Left lung (tissue), 10 donors: ENCODE measurements around the gene RBBP8NL. TPM values are rescaled to one million over a fixed set of nuclear protein-coding genes. Genes with fewer than 3 reads are reported as not detected.
A peak's percentile ranks its signal among the peaks of the same experiment; 100 is the strongest.

Experiments used
- ATAC-seq: fragments of 200-7000 bp; cut with Tn5 transposase; one replicate; pipeline ENCODE4 v1.9.1; 2020; ENCODE audit warnings: moderate library complexity
- DNase-seq, 4 donors: peaks; one replicate each; pipeline ENCODE4 v3.0.0-alpha.2; 2013 to 2020
- H3K27ac ChIP-seq, 2 donors: fragments of 200-600 bp; sonication (generic) in 1 of 2; one replicate each; pipeline versions ENCODE4 v1.5.0 to v1.8.0; 2020 to 2021
- H3K27me3 ChIP-seq, 2 donors: fragments of 200-600 bp; sonication (generic) in 1 of 2; one replicate each; pipeline versions ENCODE4 v1.5.0 to v1.8.0; 2020 to 2021
- H3K36me3 ChIP-seq, 2 donors: fragments of 200-600 bp; sonication (generic) in 1 of 2; one replicate each; pipeline versions ENCODE4 v1.5.0 to v1.8.0; 2020 to 2021
- H3K4me1 ChIP-seq, 2 donors: fragments of 200-600 bp; one replicate each; pipeline ENCODE4 v1.8.0; 2021
- H3K4me3 ChIP-seq, 2 donors: fragments of 200-600 bp; sonication (generic) in 1 of 2; one replicate each; pipeline versions ENCODE4 v1.5.0 to v1.8.0; 2020 to 2021; ENCODE audit warnings: mild to moderate bottlenecking in 1 of 2
- H3K9me3 ChIP-seq, 2 donors: fragments of 200-600 bp; sonication (generic) in 1 of 2; one replicate each; pipeline versions ENCODE4 v1.5.0 to v1.8.0; 2020 to 2021
- CTCF ChIP-seq, 2 donors: fragments of 200-600 bp; sonication (generic) in 1 of 2; IDR thresholded peaks; one replicate each; pipeline versions ENCODE4 v1.5.0 to v1.8.0; 2021; ENCODE audit warnings: antibody characterized with exemption in 2 of 2
- intact Hi-C, 2 donors: fragments of 100-400 bp; cut with DNase I; formaldehyde crosslinking; loops; one replicate each; pipeline versions ENCODE4 v1.11.2 to v1.14.2; 2022
- polyA plus RNA-seq, 6 donors: library from polyadenylated mRNA; unstranded; fragments of 120-200 nt; gene quantifications; one replicate each; pipeline ENCODE4 v1.2.1, GENCODE V29; 2013; ENCODE audit not compliant: insufficient read length in 6 of 6
- total RNA-seq, 2 donors: library from RNA; stranded (reverse); fragmentation: NEBNext Ultra II Directional; extraction: Animal tissue kit (Norgen Biotek cat#: 25700); gene quantifications; one replicate each; pipeline ENCODE4 v1.2.1, GENCODE V29; 2021
- donor health status: DM: no; HTN: yes; CAD: no.
- donor health status: DM: no; HTN: no; CAD: no.

The RBBP8NL gene
- total and polyA plus RNA-seq, 8 donors = 0.97 to 4.2 (median 3.4) TPM

DNA sequence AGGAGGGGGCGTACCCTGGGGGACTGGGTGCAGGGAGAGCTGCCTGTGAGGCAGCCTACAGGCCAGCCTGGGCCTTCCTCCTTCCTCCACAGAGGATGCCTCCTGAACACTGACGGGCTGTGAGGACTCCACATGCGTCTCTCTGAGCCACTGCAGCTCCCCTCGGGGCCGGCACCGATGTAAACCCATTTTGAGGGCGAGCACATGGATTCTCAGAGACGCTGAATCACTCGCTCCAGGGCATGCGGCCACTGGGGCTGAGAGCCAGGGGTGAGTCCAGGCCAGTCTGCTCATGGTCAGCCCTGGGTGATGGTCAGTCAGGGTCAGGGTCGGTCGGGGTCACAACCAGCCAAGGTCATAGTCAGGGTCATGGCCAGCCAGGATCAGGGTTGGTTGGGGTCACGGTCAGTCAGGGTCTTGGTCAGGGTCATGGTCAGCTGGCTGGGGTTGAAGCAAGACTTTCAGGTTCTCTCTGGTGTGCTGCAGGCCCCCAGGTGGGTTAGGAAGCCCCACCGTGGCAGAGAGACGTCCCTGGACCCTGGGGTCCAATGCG, 14.7 kb upstream of the RBBP8NL start:
- Histone ChIP-seq H3K9me3 (no peaks in the 10 kb centered on the region), H3K27me3 (peaks cover 0 to 41% of the 10 kb centered on the region in 2 donors), H3K36me3 (no peaks in the 10 kb centered on the region), H3K4me1 (no peaks in the 10 kb centered on the region), H3K27ac (no peak overlapping the region), H3K4me3 (no peak overlapping the region)
- DNase-seq (no peak), ATAC-seq (no peak)
- TF ChIP-seq CTCF (IDR thresholded peaks at IDR 0.05) = no peak
- intact Hi-C loops = no loop called here

GRCh38 chr20:62439218-62439617, 11.9 kb upstream of the RBBP8NL start:
- no peak for TF ChIP-seq CTCF (IDR thresholded peaks at IDR 0.05)
- Histone ChIP-seq H3K4me1 (no peaks in the 10 kb centered on the region), H3K36me3 (no peaks in the 10 kb centered on the region), H3K9me3 (no peaks in the 10 kb centered on the region), H3K27me3 (peaks cover 0 to 56% of the 10 kb centered on the region in 2 donors), H3K4me3 (no peak overlapping the region), H3K27ac (no peak overlapping the region)
- no peak for ATAC-seq
- no peak for DNase-seq
- intact Hi-C loops = no loop called here

DNA sequence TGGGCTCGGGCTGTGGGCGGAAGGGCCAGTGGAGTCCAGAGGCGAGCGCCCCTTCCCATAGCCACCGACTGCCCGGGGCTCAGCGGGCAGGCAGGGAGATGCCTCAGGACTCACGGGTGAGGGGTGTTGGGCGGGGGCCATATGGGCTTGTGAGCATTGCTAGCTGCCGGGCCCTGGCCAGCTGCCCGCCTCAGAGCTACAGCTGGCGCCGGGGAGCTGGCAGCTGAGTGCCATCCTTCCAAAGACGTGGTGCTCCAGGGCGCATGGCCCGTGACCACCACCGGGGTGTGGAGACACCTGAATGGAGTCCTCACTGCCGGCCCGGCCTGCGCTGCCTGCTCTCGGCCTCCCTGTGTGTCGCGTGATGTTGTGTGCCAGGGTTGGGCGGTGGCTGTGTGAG, 10.6 kb upstream of the RBBP8NL start:
- no peak overlapping the region for H3K4me3 ChIP-seq
- intact Hi-C loops = no loop called here
- H3K9me3 ChIP-seq = no peaks in the 10 kb centered on the region
- ATAC-seq = no peak
- TF ChIP-seq CTCF (IDR thresholded peaks at IDR 0.05) = no peak
- H3K27me3 ChIP-seq = peaks cover 0 to 65% of the 10 kb centered on the region in 2 donors
- H3K4me1 ChIP-seq = no peaks in the 10 kb centered on the region
- no peaks in the 10 kb centered on the region for H3K36me3 ChIP-seq
- H3K27ac ChIP-seq = no peak overlapping the region
- DNase-seq = no peak

DNA sequence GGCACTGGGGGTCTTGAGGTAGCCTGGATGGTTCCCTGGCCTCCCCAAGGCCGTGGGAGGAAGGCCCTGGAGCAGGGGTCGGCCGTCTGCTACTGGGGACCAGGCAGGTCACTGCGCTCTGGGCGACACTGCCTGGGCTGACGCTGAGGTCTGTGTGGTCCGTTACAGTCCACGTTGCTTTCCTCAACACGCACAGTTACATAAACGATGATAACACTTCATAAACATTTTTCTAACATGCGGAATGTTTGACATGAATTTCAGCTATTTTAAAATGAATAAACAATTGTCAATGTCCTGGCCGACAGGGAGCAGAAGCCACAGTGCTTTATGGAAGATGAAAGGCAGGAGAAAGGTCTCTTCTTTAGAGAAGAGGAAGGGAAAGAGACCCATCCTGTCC, 10.2 kb upstream of the RBBP8NL start:
- H3K36me3 ChIP-seq = no peaks in the 10 kb centered on the region
- H3K4me1 ChIP-seq = no peaks in the 10 kb centered on the region
- TF ChIP-seq CTCF (IDR thresholded peaks at IDR 0.05) = no peak
- no peak overlapping the region for H3K4me3 ChIP-seq
- ATAC-seq (no peak), DNase-seq (peak in 2 of 4 donors; percentile 73 to 74)
- no peak overlapping the region for H3K27ac ChIP-seq
- intact Hi-C loops = no loop called here
- H3K27me3 ChIP-seq = peaks cover 0 to 65% of the 10 kb centered on the region in 2 donors
- no peaks in the 10 kb centered on the region for H3K9me3 ChIP-seq

DNA sequence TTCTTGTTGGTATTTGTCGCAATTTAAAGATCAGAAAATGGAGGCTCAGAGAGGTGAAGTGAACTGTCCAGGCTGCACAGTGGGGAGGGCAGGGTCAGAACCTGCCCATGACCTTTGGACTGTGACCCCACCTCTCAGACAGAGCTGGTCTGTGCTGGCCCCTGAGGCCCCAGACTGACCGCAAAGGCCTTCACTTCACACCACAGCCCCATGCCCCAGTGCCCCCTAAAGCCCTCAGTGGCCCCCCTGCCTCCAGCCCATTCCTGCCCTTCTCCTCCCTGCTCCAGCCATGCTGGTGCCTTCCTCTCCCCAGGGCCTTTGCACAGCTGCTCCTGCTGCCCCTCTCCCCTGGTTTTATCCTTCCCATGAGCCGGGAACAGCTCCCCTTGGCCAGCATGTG, 9.4 kb upstream of the RBBP8NL start:
- peaks cover 0 to 67% of the 10 kb centered on the region in 2 donors for H3K27me3 ChIP-seq

More for the DNA sequence above, 9.4 kb upstream of the RBBP8NL start:
- no peak for TF ChIP-seq CTCF (IDR thresholded peaks at IDR 0.05)
- ATAC-seq (no peak), DNase-seq (no peak)
- no peaks in the 10 kb centered on the region for H3K36me3 ChIP-seq
- H3K4me3 ChIP-seq = no peak overlapping the region
- intact Hi-C loops = no loop called here
- no peaks in the 10 kb centered on the region for H3K9me3 ChIP-seq
- H3K27ac ChIP-seq = no peak overlapping the region
- no peaks in the 10 kb centered on the region for H3K4me1 ChIP-seq
